ENCODE data around the gene ARID2.

DNA sequence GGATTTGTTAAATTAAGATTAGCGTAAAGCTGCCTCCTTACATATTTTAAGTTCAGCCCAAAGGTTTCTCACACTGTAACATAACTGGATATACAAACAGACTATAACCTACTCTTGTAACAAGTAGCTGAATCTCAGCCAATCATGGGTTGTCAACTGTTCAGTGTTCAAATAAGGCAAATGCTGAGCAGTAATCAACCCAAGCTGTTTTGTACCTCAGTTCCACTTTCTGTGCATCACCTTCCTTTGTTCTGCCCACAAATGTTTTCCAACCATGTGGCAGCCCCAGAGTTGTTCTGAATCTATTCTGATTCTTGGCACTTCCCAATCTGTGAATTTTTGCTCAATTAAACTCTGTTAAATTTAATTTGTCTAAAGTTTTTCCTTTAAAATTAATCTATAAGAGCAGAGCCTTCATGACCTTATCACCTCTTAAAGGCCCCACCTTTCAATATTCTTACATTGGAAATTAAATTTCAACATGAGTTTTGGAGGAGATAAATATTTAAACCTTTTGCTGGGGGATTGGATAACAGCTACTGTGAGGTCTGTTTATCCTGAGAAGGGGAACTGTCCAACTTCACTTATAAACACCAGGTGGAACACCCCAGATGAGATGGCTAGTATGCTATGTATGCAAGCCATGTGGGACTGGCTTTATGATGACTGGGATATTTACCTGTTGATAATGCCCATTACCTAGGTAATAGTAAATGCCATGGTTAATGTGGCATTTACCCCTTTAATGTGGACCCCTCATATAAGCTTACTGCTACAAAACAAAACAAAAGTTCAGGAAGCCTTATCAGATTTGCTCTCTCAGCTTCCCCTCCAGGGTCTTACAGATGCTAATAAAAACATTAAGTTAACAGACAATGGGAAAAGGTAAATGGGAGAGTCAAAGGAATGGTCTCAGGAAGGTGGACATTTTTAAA lies 42.2 kb upstream of the ARID2 start:
- TF ChIP-seq, protein P1, sequence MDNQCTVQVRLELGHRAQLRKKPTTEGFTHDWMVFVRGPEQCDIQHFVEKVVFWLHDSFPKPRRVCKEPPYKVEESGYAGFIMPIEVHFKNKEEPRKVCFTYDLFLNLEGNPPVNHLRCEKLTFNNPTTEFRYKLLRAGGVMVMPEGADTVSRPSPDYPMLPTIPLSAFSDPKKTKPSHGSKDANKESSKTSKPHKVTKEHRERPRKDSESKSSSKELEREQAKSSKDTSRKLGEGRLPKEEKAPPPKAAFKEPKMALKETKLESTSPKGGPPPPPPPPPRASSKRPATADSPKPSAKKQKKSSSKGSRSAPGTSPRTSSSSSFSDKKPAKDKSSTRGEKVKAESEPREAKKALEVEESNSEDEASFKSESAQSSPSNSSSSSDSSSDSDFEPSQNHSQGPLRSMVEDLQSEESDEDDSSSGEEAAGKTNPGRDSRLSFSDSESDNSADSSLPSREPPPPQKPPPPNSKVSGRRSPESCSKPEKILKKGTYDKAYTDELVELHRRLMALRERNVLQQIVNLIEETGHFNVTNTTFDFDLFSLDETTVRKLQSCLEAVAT (IDR thresholded peaks at IDR 0.05) = no peak
- TF ChIP-seq, protein P2, sequence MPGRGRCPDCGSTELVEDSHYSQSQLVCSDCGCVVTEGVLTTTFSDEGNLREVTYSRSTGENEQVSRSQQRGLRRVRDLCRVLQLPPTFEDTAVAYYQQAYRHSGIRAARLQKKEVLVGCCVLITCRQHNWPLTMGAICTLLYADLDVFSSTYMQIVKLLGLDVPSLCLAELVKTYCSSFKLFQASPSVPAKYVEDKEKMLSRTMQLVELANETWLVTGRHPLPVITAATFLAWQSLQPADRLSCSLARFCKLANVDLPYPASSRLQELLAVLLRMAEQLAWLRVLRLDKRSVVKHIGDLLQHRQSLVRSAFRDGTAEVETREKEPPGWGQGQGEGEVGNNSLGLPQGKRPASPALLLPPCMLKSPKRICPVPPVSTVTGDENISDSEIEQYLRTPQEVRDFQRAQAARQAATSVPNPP (IDR thresholded peaks at IDR 0.05; ENCODE audit: borderline replicate concordance, insufficient read depth, insufficient read length) = no peak
